Esophagus squamous epithelium (tissue), 4 donors: ENCODE data around the gene SNRNP25.

Experiments used
- CTCF ChIP-seq, 6 experiments: fragments of 450-650 bp in 4 of 6; fragments of 200-600 bp in 2 of 6; sonication (generic) in 2 of 6; IDR thresholded peaks; one replicate each; pipeline ENCODE4 v1.5.1; 2016 to 2019; ENCODE audit warnings: antibody characterized with exemption in 6 of 6, mild to moderate bottlenecking in 4 of 6, moderate library complexity in 4 of 6
- POLR2A ChIP-seq, 4 donors: fragments of 450-650 bp; IDR thresholded peaks; one replicate each; pipeline ENCODE4 v1.6.1; 2017; ENCODE audit warnings: antibody characterized with exemption in 4 of 4, mild to moderate bottlenecking in 4 of 4, moderate library complexity in 3 of 4

DNA sequence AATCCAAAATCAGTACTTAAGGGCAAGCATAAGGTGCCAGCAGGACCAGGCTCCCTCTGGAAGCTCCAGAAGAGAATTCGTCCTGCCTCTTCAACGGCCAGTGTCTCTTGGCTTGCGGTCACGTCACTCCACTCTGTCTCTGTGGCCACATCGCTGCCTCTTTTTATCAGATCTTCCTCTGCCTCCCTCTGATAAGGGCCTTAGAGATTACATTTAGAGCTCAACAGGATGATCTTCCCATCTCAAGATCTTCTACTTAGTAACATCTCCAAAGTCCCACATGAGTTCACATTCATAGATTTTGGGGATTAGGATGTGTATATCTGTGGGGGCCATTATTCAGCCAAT lies 41.3 kb downstream of the SNRNP25 start:
- TF ChIP-seq POLR2A (IDR thresholded peaks at IDR 0.05) (no peak), CTCF (IDR thresholded peaks at IDR 0.05) (no peak)
